ENCODE results near the gene SPATS2L.

The SPATS2L gene

GRCh38 chr2:200438251-200438650 lies 131.8 kb downstream of the SPATS2L start:
- FAIRE-seq (no peak), DNase-seq (ENCODE audit: low spot score) (no peak)

- DNase-seq (ENCODE audit: low spot score) (no peak), FAIRE-seq (no peak)
Observed at GRCh38 chr2:200438846-200439245, 132.4 kb downstream of the SPATS2L start.

GRCh38 chr2:200439981-200440380 lies 133.5 kb downstream of the SPATS2L start:
- DNase-seq (ENCODE audit: low spot score) = no peak
- no peak for FAIRE-seq

- FAIRE-seq = no peak
- no peak for DNase-seq (ENCODE audit: low spot score)
Observed at GRCh38 chr2:200442471-200442870, 136.0 kb downstream of the SPATS2L start.

- FAIRE-seq (no peak), DNase-seq (ENCODE audit: low spot score) (no peak)
Observed at GRCh38 chr2:200443376-200443775, 136.9 kb downstream of the SPATS2L start.

- no peak for FAIRE-seq
Observed at GRCh38 chr2:200443916-200444315, 137.4 kb downstream of the SPATS2L start.

GRCh38 chr2:200444530-200444929 lies 138.0 kb downstream of the SPATS2L start:
- DNase-seq (ENCODE audit: low spot score) = no peak
- FAIRE-seq = no peak

More at GRCh38 chr2:200443916-200444315, 137.4 kb downstream of the SPATS2L start:
- no peak for DNase-seq (ENCODE audit: low spot score)

- DNase-seq (ENCODE audit: low spot score) (no peak), FAIRE-seq (no peak)
Observed at GRCh38 chr2:200445284-200445683, 138.8 kb downstream of the SPATS2L start.

- no peak for FAIRE-seq
- no peak for DNase-seq (ENCODE audit: low spot score)
Observed at GRCh38 chr2:200446612-200447011, 140.1 kb downstream of the SPATS2L start.

- no peak for FAIRE-seq
- DNase-seq (ENCODE audit: low spot score) = no peak
Observed at GRCh38 chr2:200447139-200447855, 140.8 kb downstream of the SPATS2L start.

- DNase-seq (ENCODE audit: low spot score) = no peak
- no peak for FAIRE-seq
Observed at GRCh38 chr2:200448455-200448854, 142.0 kb downstream of the SPATS2L start.

GRCh38 chr2:200449149-200449548 lies 142.7 kb downstream of the SPATS2L start:
- DNase-seq (ENCODE audit: low spot score) = no peak
- FAIRE-seq = no peak

GRCh38 chr2:200450288-200450687 lies 143.8 kb downstream of the SPATS2L start:
- no peak for FAIRE-seq

GRCh38 chr2:200451511-200451910 lies 145.0 kb downstream of the SPATS2L start:
- no peak for FAIRE-seq
- no peak for DNase-seq (ENCODE audit: low spot score)

More at GRCh38 chr2:200450288-200450687, 143.8 kb downstream of the SPATS2L start:
- DNase-seq (ENCODE audit: low spot score) = no peak

- no peak for FAIRE-seq
- DNase-seq (ENCODE audit: low spot score) = no peak
Observed at GRCh38 chr2:200452377-200452776, 145.9 kb downstream of the SPATS2L start.

GRCh38 chr2:200453142-200453852 lies 146.8 kb downstream of the SPATS2L start:
- FAIRE-seq (no peak), DNase-seq (ENCODE audit: low spot score) (no peak)

GRCh38 chr2:200453853-200454534 lies 147.5 kb downstream of the SPATS2L start:
- no peak for FAIRE-seq

GRCh38 chr2:200454927-200455801 lies 148.7 kb downstream of the SPATS2L start:
- peak; percentile 96 for DNase-seq (ENCODE audit: low spot score)
- peak; percentile 96 for FAIRE-seq

More at GRCh38 chr2:200453853-200454534, 147.5 kb downstream of the SPATS2L start:
- DNase-seq (ENCODE audit: low spot score) = no peak

- peak; percentile 80 for DNase-seq (ENCODE audit: low spot score)
Observed at GRCh38 chr2:200455958-200456421, 149.5 kb downstream of the SPATS2L start.

GRCh38 chr2:200456567-200456966 lies 150.1 kb downstream of the SPATS2L start:
- FAIRE-seq = no peak
- DNase-seq (ENCODE audit: low spot score) = no peak

More at GRCh38 chr2:200455958-200456421, 149.5 kb downstream of the SPATS2L start:
- no peak for FAIRE-seq

- FAIRE-seq = no peak
- DNase-seq (ENCODE audit: low spot score) = no peak
Observed at GRCh38 chr2:200459101-200459500, 152.6 kb downstream of the SPATS2L start.
